Measurements from ENCODE around the gene PEMT. TPM values are rescaled to one million over a fixed set of nuclear protein-coding genes. Genes with fewer than 3 reads are reported as not detected.

PEMT gene
- total and polyA plus RNA-seq, 2 donors (not counting 1 experiment from before 2014, with no cell fraction given) = 10.7 to 20.3 TPM

DNA sequence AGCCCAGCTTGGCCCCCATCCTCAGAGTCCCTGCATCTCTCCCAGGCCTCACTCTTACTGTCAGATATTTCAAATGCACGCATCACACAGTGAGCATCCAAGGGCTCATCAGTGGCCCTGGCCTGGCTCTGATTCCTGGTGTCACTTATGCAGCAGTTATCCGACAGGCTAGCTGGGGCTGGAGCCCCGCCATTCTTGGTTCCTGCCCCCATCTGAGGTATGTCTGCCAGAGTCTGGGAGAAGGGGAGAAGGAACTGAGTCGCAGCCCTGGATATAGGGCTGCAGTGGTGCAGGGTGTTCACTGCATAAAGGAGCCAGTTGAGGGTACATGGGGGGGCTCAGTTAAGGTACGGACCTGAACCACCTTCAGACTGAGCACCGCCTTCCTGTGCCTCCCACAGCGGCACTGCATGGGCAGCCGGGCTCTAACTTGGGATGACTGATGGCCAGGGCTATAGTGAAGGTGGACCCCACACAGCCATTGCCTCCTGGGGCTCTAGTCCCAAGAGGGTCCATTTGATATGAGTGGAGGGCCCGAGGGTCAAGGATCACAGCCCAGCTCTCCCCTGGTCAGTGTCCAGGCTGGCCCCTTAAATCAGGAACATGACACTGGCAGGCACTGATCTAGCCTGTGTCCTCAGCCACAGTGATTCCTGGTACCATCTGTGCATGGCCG lies 93.5 kb downstream of the PEMT start:
- H3K27ac Mint-ChIP-seq = no peak overlapping the region
- no peak overlapping the region for H2AFZ ChIP-seq (ENCODE audit: insufficient read depth, low read depth, low read length, poor library complexity, severe bottlenecking)
- DNase-seq (no peak), ATAC-seq (ENCODE audit: low read depth) (no peak)
- H3K36me3 ChIP-seq (replicated peaks in 1 of 2; ENCODE audit: control extremely low read depth in 1 of 2, control insufficient read depth in 1 of 2, extremely low read depth in 1 of 2, insufficient read depth in 2 of 2, low read length in 1 of 2) = peaks cover 0 to 2% of the 10 kb centered on the region in 2 experiments
- intact Hi-C loops (cut with micrococcal nuclease) = loop anchor here (2.0 to 5.0 kb wide), 3 partner anchors 71 to 539 kb away; partner anchors contain the start of genes ATPAF2 and GID4
- H3K4me1 Mint-ChIP-seq = peaks cover 20% of the 10 kb centered on the region
- ChIA-PET POLR2A (no interaction called here), CTCF (interaction anchor here (0.9 to 4.1 kb wide), 8 partner anchors 31 to 422 kb away, joined by 3 to 121 read pairs (median 14); partner anchors contain the start of gene PEMT)
- peaks cover 0 to 29% (median 6%) of the 10 kb centered on the region in 4 experiments for H3K27me3 ChIP-seq (replicated peaks in 1 of 4; ENCODE audit: control extremely low read depth in 1 of 4, control insufficient read depth in 3 of 4, insufficient read depth in 4 of 4, low read length in 3 of 4)
- no peaks in the 10 kb centered on the region for H3K9me3 Mint-ChIP-seq (ENCODE audit: insufficient read depth)
- H3K4me3 ChIP-seq (ENCODE audit: control extremely low read depth in 1 of 5, extremely low read depth in 1 of 5, insufficient read depth in 1 of 5, low read depth in 2 of 5, low read length in 4 of 5) = no peak overlapping the region
- H3K4me1 ChIP-seq (ENCODE audit: control insufficient read depth in 2 of 2, insufficient read depth in 2 of 2, low read length in 2 of 2) = peaks cover 24% of the 10 kb centered on the region in 2 donors
- H3K9me3 ChIP-seq (ENCODE audit: control extremely low read depth in 1 of 3, control insufficient read depth in 2 of 3, insufficient read depth in 1 of 3, low read length in 2 of 3) = peaks cover 0 to 5% (median 0%) of the 10 kb centered on the region in 3 donors
- H4K20me1 ChIP-seq (ENCODE audit: control insufficient read depth, insufficient read depth, low read length, poor library complexity, severe bottlenecking) = no peaks in the 10 kb centered on the region
- H3K79me2 ChIP-seq (ENCODE audit: control insufficient read depth, insufficient read depth, low read length) = no peaks in the 10 kb centered on the region
- H3K4me3 Mint-ChIP-seq = no peak overlapping the region
- 93% methylated on average over 9 of the region's 10 CpGs for whole genome bisulfite sequencing (ENCODE audit: insufficient coverage)
- H3K27ac ChIP-seq (ENCODE audit: low read length in 2 of 2) = no peak overlapping the region
- TF ChIP-seq EZH2 (IDR thresholded peaks at IDR 0.05; ENCODE audit: borderline replicate concordance, insufficient read depth, low read depth, low read length, poor library complexity, severe bottlenecking) = no peak
- TF ChIP-seq, protein P1, sequence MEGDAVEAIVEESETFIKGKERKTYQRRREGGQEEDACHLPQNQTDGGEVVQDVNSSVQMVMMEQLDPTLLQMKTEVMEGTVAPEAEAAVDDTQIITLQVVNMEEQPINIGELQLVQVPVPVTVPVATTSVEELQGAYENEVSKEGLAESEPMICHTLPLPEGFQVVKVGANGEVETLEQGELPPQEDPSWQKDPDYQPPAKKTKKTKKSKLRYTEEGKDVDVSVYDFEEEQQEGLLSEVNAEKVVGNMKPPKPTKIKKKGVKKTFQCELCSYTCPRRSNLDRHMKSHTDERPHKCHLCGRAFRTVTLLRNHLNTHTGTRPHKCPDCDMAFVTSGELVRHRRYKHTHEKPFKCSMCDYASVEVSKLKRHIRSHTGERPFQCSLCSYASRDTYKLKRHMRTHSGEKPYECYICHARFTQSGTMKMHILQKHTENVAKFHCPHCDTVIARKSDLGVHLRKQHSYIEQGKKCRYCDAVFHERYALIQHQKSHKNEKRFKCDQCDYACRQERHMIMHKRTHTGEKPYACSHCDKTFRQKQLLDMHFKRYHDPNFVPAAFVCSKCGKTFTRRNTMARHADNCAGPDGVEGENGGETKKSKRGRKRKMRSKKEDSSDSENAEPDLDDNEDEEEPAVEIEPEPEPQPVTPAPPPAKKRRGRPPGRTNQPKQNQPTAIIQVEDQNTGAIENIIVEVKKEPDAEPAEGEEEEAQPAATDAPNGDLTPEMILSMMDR (IDR thresholded peaks at IDR 0.05) = no peak
- H3K27me3 Mint-ChIP-seq = peaks cover 11% of the 10 kb centered on the region
- no peak overlapping the region for H3K4me2 ChIP-seq (replicated peaks; ENCODE audit: low read depth, low read length, poor library complexity, severe bottlenecking)
- H3K9ac ChIP-seq (ENCODE audit: low read length) = no peak overlapping the region
